Measurements from ENCODE around the gene CAPN11. TPM values are rescaled to one million over a fixed set of nuclear protein-coding genes. Genes with fewer than 3 reads are reported as not detected.

CAPN11 gene
- total and polyA plus RNA-seq, 2 donors (not counting 3 experiments of a cell fraction or from before 2014, with no cell fraction given), result 1.4 to 1.7 TPM

DNA sequence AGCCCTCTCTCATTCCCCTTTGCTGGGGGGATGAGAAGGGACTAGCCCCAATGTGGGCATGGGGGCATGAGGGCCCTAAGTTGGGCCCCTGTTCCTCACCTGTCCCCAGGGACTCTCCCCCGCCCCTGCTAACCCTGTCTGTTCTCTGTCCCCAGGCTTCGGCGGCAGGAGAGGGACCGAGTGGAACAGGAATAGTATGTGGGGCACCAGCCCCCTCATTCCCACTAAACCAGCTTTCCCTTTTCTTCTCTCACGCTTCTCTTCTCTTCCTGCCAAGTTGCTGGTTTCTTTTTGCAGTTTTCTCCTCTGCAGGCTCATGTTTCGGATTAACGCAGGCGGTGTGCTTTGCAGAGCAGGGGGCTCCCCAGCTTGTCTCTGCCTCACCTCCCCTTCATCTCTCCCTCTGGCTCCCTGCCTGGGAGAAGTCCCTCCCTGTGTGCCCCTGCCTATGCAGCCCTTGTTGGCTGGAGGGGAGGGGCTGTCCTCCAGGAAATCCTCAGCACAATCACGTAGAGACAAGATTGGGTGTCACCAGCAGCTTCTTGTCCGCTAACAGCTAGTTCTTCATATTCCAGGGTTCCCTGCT lies 23.4 kb upstream of the CAPN11 start:
- FAIRE-seq, result no peak
- intact Hi-C loops (cut with micrococcal nuclease), result no loop called here

More for the DNA sequence above, 23.4 kb upstream of the CAPN11 start:
- Histone ChIP-seq H3K9me1 (replicated peaks; ENCODE audit: control insufficient read depth, extremely low read depth, insufficient read depth, low read length) (no peaks in the 10 kb centered on the region), H4K20me1 (replicated peaks; ENCODE audit: control insufficient read depth, extremely low read depth, insufficient read depth, low read length) (no peaks in the 10 kb centered on the region), H2AFZ (ENCODE audit: low read depth, low read length) (no peak overlapping the region), H3K4me2 (ENCODE audit: insufficient read depth, low read length) (no peak overlapping the region), H3K27ac (ENCODE audit: insufficient read depth, low read depth, low read length) (no peak overlapping the region), H3K9ac (replicated peaks; ENCODE audit: extremely low read depth, insufficient read depth, low read length) (no peak overlapping the region), H3K36me3 (ENCODE audit: control insufficient read depth in 2 of 2, extremely low read depth in 1 of 2, insufficient read depth in 2 of 2, low read length in 2 of 2) (peaks cover 0 to 10% of the 10 kb centered on the region in 2 experiments), H3K4me3 (replicated peaks in 1 of 3; ENCODE audit: insufficient read depth in 1 of 3, low read depth in 1 of 3, low read length in 3 of 3) (no peak overlapping the region), H3K27me3 (ENCODE audit: control insufficient read depth in 2 of 2, insufficient read depth in 2 of 2, low read length in 2 of 2) (no peaks in the 10 kb centered on the region), H3K4me1 (ENCODE audit: control insufficient read depth, extremely low read depth, insufficient read depth, low read length) (no peaks in the 10 kb centered on the region), H3K79me2 (ENCODE audit: control insufficient read depth, insufficient read depth, low read length) (no peaks in the 10 kb centered on the region), H3K9me3 (replicated peaks; ENCODE audit: control insufficient read depth, insufficient read depth, low read length) (no peaks in the 10 kb centered on the region)
- no TSS peak for BruUV-seq (replicated peaks)
- TF ChIP-seq POLR2AphosphoS5 (IDR thresholded peaks at IDR 0.05; ENCODE audit: insufficient read depth, low read depth, low read length), result no peak
- no peak for TF ChIP-seq MYC (IDR thresholded peaks at IDR 0.05; ENCODE audit: low read depth, low read length)
- no peak for TF ChIP-seq CTCF (IDR thresholded peaks at IDR 0.05; ENCODE audit: extremely low read depth in 1 of 2, insufficient read depth in 1 of 2, low read depth in 1 of 2, low read length in 2 of 2)
- no peak for TF ChIP-seq GATA2 (IDR thresholded peaks at IDR 0.05; ENCODE audit: insufficient read depth, insufficient read length, low read depth, low read length)
- no peak for TF ChIP-seq FOS (IDR thresholded peaks at IDR 0.05; ENCODE audit: borderline replicate concordance, insufficient read depth, low read length)
- TF ChIP-seq, protein P1, sequence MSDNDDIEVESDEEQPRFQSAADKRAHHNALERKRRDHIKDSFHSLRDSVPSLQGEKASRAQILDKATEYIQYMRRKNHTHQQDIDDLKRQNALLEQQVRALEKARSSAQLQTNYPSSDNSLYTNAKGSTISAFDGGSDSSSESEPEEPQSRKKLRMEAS (IDR thresholded peaks at IDR 0.05; ENCODE audit: insufficient read depth, insufficient read length), result no peak
- no peak for TF ChIP-seq POLR2A (IDR thresholded peaks at IDR 0.05; ENCODE audit: low read depth, low read length)
- no peak for DNase-seq (ENCODE audit: low read depth, low spot score)
- dilution Hi-C loops (cut with MboI; ENCODE audit: extremely low pct_ligation_motif_present, low sequenced_read_pairs), result no loop called here
- ChIA-PET POLR2A (no interaction called here), CTCF (no interaction called here)

Data from endothelial cell of umbilical vein (primary cell).